A673 (cell line): ENCODE measurements around the gene NEURL1. TPM values are rescaled to one million over a fixed set of nuclear protein-coding genes. Genes with fewer than 3 reads are reported as not detected.

Experiments
- BruUV-seq: library from RNA; stranded (reverse); fragments of 400-500 nt; replicated peaks from 2 replicates; lab custom pipeline; 2021; lab: Mats Ljungman, UMichigan
- CTCF ChIA-PET: fragments of 300-600 bp; sonication (Branson Sonifier 250); formaldehyde crosslinking; loops from one replicate; lab custom pipeline; 2022; ENCODE audit warnings: antibody characterized with exemption; lab: Charles Lee
- POLR2A ChIA-PET: fragments of 300-600 bp; sonication (Branson Sonifier 250); formaldehyde crosslinking; loops from one replicate; lab custom pipeline; 2022; ENCODE audit warnings: antibody characterized with exemption; ENCODE audit not compliant: low non-redundant PET; lab: Charles Lee
- DNase-seq: peaks from one replicate; pipeline ENCODE4 v3.0.0-alpha.2; 2015; ENCODE audit warnings: low spot score
- H3K27ac ChIP-seq: fragments of 200-600 bp; sonication (generic); 2 replicates; pipeline ENCODE4 v1.5.1; 2016; ENCODE audit warnings: mixed run types, low read depth, mild to moderate bottlenecking, mixed read lengths, antibody characterized with exemption, low read length; ENCODE audit not compliant: poor library complexity, severe bottlenecking
- H3K27me3 ChIP-seq: fragments of 200-600 bp; sonication (generic); replicated peaks from 2 replicates; pipeline ENCODE4 v1.6.1; 2017; ENCODE audit warnings: mixed run types, low read depth, mild to moderate bottlenecking, mixed read lengths, antibody characterized with exemption, low read length; ENCODE audit not compliant: insufficient read depth, poor library complexity
- H3K36me3 ChIP-seq: fragments of 200-600 bp; sonication (generic); 2 replicates; pipeline ENCODE4 v1.6.1; 2016; ENCODE audit warnings: mixed run types, mild to moderate bottlenecking, mixed read lengths, antibody characterized with exemption, low read length; ENCODE audit not compliant: insufficient read depth, poor library complexity, severe bottlenecking
- H3K4me1 ChIP-seq: fragments of 200-600 bp; sonication (generic); 2 replicates; pipeline ENCODE4 v1.6.1; 2017; ENCODE audit warnings: mixed run types, mild to moderate bottlenecking, mixed read lengths, antibody characterized with exemption, low read length; ENCODE audit not compliant: insufficient read depth, poor library complexity, severe bottlenecking
- H3K4me3 ChIP-seq: fragments of 200-600 bp; sonication (generic); 2 replicates; pipeline ENCODE4 v1.5.1; 2016; ENCODE audit warnings: low read depth, mixed run types, mild to moderate bottlenecking, mixed read lengths, low read length; ENCODE audit not compliant: poor library complexity, severe bottlenecking
- H3K9me3 ChIP-seq: fragments of 200-600 bp; sonication (generic); 2 replicates; pipeline ENCODE4 v1.6.1; 2016; ENCODE audit warnings: mixed run types, low read depth, mild to moderate bottlenecking, mixed read lengths, antibody characterized with exemption, low read length; ENCODE audit not compliant: poor library complexity, severe bottlenecking
- CTCF ChIP-seq: fragments of 300-800, 200-600 bp; sonication (generic); conservative IDR thresholded peaks from 2 replicates; pipeline ENCODE4 v1.5.1; 2017; ENCODE audit warnings: low read depth, mild to moderate bottlenecking, antibody characterized with exemption, low read length, moderate library complexity, mixed read lengths
- EZH2 ChIP-seq: fragments of 200-600 bp; sonication (generic); IDR thresholded peaks from 2 replicates; pipeline ENCODE4 v1.6.1; 2017; ENCODE audit warnings: borderline replicate concordance, low read depth, mild to moderate bottlenecking, mixed read lengths, antibody characterized with exemption, low read length; ENCODE audit not compliant: poor library complexity, severe bottlenecking
- intact Hi-C: fragments of 100-400 bp; cut with micrococcal nuclease; formaldehyde crosslinking; loops from one replicate; pipeline ENCODE4 v1.10.0; 2022; ENCODE audit not compliant: unreplicated experiment
- total RNA-seq: library from RNA; stranded (reverse); gene quantifications from 2 replicates; pipeline ENCODE4 v1.2.3, GENCODE V29; 2021

The NEURL1 gene
- total RNA-seq, 1 experiment from 2014 or later = 0.52 TPM

GRCh38 chr10:103475437-103475836, 18.1 kb upstream of the NEURL1 start:
- no peak for DNase-seq
- Histone ChIP-seq H3K27me3 (no peaks in the 10 kb centered on the region), H3K27ac (no peak overlapping the region), H3K4me3 (no peak overlapping the region), H3K36me3 (no peaks in the 10 kb centered on the region), H3K9me3 (no peaks in the 10 kb centered on the region), H3K4me1 (no peaks in the 10 kb centered on the region)
- CTCF ChIA-PET = no interaction called here
- TF ChIP-seq EZH2 (no peak), CTCF (no peak)
- intact Hi-C loops = no loop called here
- BruUV-seq = no TSS peak
- POLR2A ChIA-PET = no interaction called here

GRCh38 chr10:103476046-103476768, 17.3 kb upstream of the NEURL1 start:
- ChIA-PET CTCF (no interaction called here), POLR2A (no interaction called here)
- H3K4me1 ChIP-seq = no peaks in the 10 kb centered on the region
- intact Hi-C loops = no loop called here
- DNase-seq = no peak
- no TSS peak for BruUV-seq
- no peaks in the 10 kb centered on the region for H3K27me3 ChIP-seq
- no peaks in the 10 kb centered on the region for H3K36me3 ChIP-seq
- H3K9me3 ChIP-seq = no peaks in the 10 kb centered on the region
- TF ChIP-seq CTCF (0 out of 2 replicates have a peak, but pooled peaks have one; percentile 16), EZH2 (no peak)
- no peak overlapping the region for H3K27ac ChIP-seq
- no peak overlapping the region for H3K4me3 ChIP-seq

- DNase-seq = no peak
- no peak overlapping the region for H3K27ac ChIP-seq
- H3K36me3 ChIP-seq = no peaks in the 10 kb centered on the region
- H3K4me1 ChIP-seq = no peaks in the 10 kb centered on the region
- BruUV-seq = no TSS peak
- intact Hi-C loops = no loop called here
- ChIA-PET CTCF (no interaction called here), POLR2A (no interaction called here)
- no peaks in the 10 kb centered on the region for H3K27me3 ChIP-seq
- H3K9me3 ChIP-seq = no peaks in the 10 kb centered on the region
- H3K4me3 ChIP-seq = no peak overlapping the region
- no peak for TF ChIP-seq EZH2
- no peak for TF ChIP-seq CTCF
Measured at GRCh38 chr10:103478671-103479070, 14.8 kb upstream of the NEURL1 start.
